HepG2 (cell line): ENCODE measurements around the gene ASH1L. TPM values are rescaled to one million over a fixed set of nuclear protein-coding genes. Genes with fewer than 3 reads are reported as not detected.

Source experiments
- ATAC-seq: fragments of 200-7000 bp; cut with Tn5 transposase; 3 replicates; pipeline ENCODE4 v1.9.1; 2020; ENCODE audit warnings: mild to moderate bottlenecking, moderate library complexity
- BruUV-seq: library from RNA; stranded (reverse); fragments of 400-500 nt; replicated peaks from 2 replicates; lab custom pipeline; 2021; lab: Mats Ljungman, UMichigan
- CTCF ChIA-PET: fragments of 300-600 bp; formaldehyde crosslinking; extraction: SDS; loops from one replicate; lab custom pipeline; 2021; ENCODE audit warnings: low total read pairs, inconsistent platforms, low intra/inter-chr PET ratio; lab: Yijun Ruan, JAX
- POLR2A ChIA-PET: fragments of 350-600 bp; sonication (Branson Sonifier 250); formaldehyde crosslinking; loops from one replicate; lab custom pipeline; 2020; ENCODE audit warnings: antibody characterized with exemption, inconsistent platforms; lab: Yijun Ruan, JAX
- DNase-seq: peaks from one replicate; pipeline ENCODE4 v3.0.0-alpha.2; 2015; ENCODE audit warnings: low spot score
- FAIRE-seq: peaks from 3 replicates; lab custom pipeline; 2011; peaks lifted over from hg19 to GRCh38; lab: Jason Lieb, UNC
- H2AFZ ChIP-seq: one replicate; pipeline ENCODE4 v1.6.1; 2011; ENCODE audit warnings: low read length, inconsistent platforms
- H3K27ac ChIP-seq: fragments of 300-600 bp; 3 replicates; pipeline ENCODE4 v1.8.0; 2011; ENCODE audit warnings: mixed run types, mild to moderate bottlenecking, mixed read lengths, low read length, inconsistent platforms; ENCODE audit not compliant: insufficient read depth; ENCODE audit errors: extremely low read length
- H3K27me3 ChIP-seq, 2 experiments: fragments of 200-600 bp in 1 of 2; 2 replicates in 1 of 2; 3 replicates in 1 of 2; pipeline versions ENCODE4 v1.6.0 to v1.8.0; 2011; ENCODE audit warnings: low read length in 2 of 2, mild to moderate bottlenecking in 2 of 2, moderate library complexity in 2 of 2, inconsistent platforms in 1 of 2; ENCODE audit not compliant: insufficient read depth in 2 of 2, control insufficient read depth in 1 of 2
- H3K36me3 ChIP-seq, 2 experiments: fragments of 200-600 bp in 1 of 2; replicated peaks in 1 of 2; 2 replicates in 1 of 2; 3 replicates in 1 of 2; pipeline versions ENCODE4 v1.5.1 to v1.8.0; 2011; ENCODE audit warnings: low read length in 2 of 2, inconsistent platforms in 1 of 2; ENCODE audit not compliant: insufficient read depth in 2 of 2, control insufficient read depth in 1 of 2
- H3K4me1 ChIP-seq: 2 replicates; pipeline ENCODE4 v1.5.1; 2012; ENCODE audit warnings: low read length, inconsistent platforms; ENCODE audit not compliant: insufficient read depth
- H3K4me2 ChIP-seq: 2 replicates; pipeline ENCODE4 v1.6.0; 2011; ENCODE audit warnings: low read depth, low read length, inconsistent platforms
- H3K4me3 ChIP-seq, 3 experiments: fragments of 200-600 bp in 1 of 3; sonication (generic), shearing (Covaris generic) in 1 of 3; replicated peaks in 1 of 3; 2 replicates each; pipeline ENCODE4 v1.5.1; 2011 to 2016; ENCODE audit warnings: low read length in 3 of 3, inconsistent platforms in 2 of 3, low read depth in 2 of 3, mild to moderate bottlenecking in 2 of 3, control low read depth in 1 of 3, mixed read lengths in 1 of 3; ENCODE audit not compliant: insufficient read depth in 1 of 3
- H3K79me2 ChIP-seq: one replicate; pipeline ENCODE4 v1.6.1; 2011; ENCODE audit warnings: low read length, inconsistent platforms; ENCODE audit not compliant: insufficient read depth
- H3K9ac ChIP-seq: 2 replicates; pipeline ENCODE4 v1.6.0; 2011; ENCODE audit warnings: mild to moderate bottlenecking, low read depth, low read length, inconsistent platforms; ENCODE audit not compliant: insufficient read depth
- H3K9me3 ChIP-seq: 2 replicates; pipeline ENCODE4 v1.5.1; 2012; ENCODE audit warnings: mild to moderate bottlenecking, low read length
- H4K20me1 ChIP-seq: 2 replicates; pipeline ENCODE4 v1.6.0; 2011; ENCODE audit warnings: inconsistent platforms, mild to moderate bottlenecking, low read length, moderate library complexity; ENCODE audit not compliant: insufficient read depth
- ARNT2 ChIP-seq: sonication (generic); formaldehyde crosslinking; IDR thresholded peaks from 2 replicates; pipeline ENCODE4 v1.8.0; 2022; ENCODE audit warnings: mild to moderate bottlenecking, low read depth, missing genetic modification reagents, moderate library complexity
- DRAP1 ChIP-seq: IDR thresholded peaks from 2 replicates; pipeline ENCODE4 v1.6.1; 2016; ENCODE audit warnings: missing genetic modification reagents, missing compliant biosample characterization
- E2F2 ChIP-seq: sonication (generic); formaldehyde crosslinking; IDR thresholded peaks from 2 replicates; pipeline ENCODE4 v1.4.0; 2020; ENCODE audit warnings: missing genetic modification reagents, borderline replicate concordance
- FLYWCH1 ChIP-seq: sonication (generic); formaldehyde crosslinking; IDR thresholded peaks from 2 replicates; pipeline ENCODE4 v1.8.1; 2023; ENCODE audit warnings: mild to moderate bottlenecking, missing genetic modification reagents
- HNRNPL ChIP-seq: fragments of 200-400 bp; formaldehyde crosslinking; IDR thresholded peaks from 2 replicates; pipeline ENCODE4 v1.6.1; 2017; ENCODE audit warnings: mild to moderate bottlenecking, low read depth, low read length
- KLF13 ChIP-seq: sonication (generic); formaldehyde crosslinking; IDR thresholded peaks from 2 replicates; pipeline ENCODE4 v1.4.0; 2020; ENCODE audit warnings: mild to moderate bottlenecking, missing genetic modification reagents
- KLF6 ChIP-seq: IDR thresholded peaks from 2 replicates; pipeline ENCODE4 v1.8.0; 2016; ENCODE audit warnings: missing biosample characterization, missing genetic modification reagents
- NFKBIZ ChIP-seq: IDR thresholded peaks from 2 replicates; pipeline ENCODE4 v1.6.1; 2018; ENCODE audit warnings: missing genetic modification reagents, missing compliant biosample characterization
- POGK ChIP-seq: sonication (generic); formaldehyde crosslinking; conservative IDR thresholded peaks from 2 replicates; pipeline ENCODE4 v1.8.0; 2022; ENCODE audit warnings: mild to moderate bottlenecking, moderate library complexity, missing genetic modification reagents
- SCMH1 ChIP-seq: sonication (generic); formaldehyde crosslinking; IDR thresholded peaks from 2 replicates; pipeline ENCODE4 v1.9.0; 2021; ENCODE audit warnings: missing genetic modification reagents, mild to moderate bottlenecking, borderline replicate concordance
- SNAPC2 ChIP-seq: sonication (generic); formaldehyde crosslinking; IDR thresholded peaks from 2 replicates; pipeline ENCODE4 v1.8.1; 2022; ENCODE audit warnings: mild to moderate bottlenecking, missing genetic modification reagents
- ZBTB38 ChIP-seq: sonication (generic); formaldehyde crosslinking; IDR thresholded peaks from 2 replicates; pipeline ENCODE4 v1.5.1; 2020; ENCODE audit warnings: mild to moderate bottlenecking, missing genetic modification reagents
- ZNF234 ChIP-seq: sonication (generic); formaldehyde crosslinking; conservative IDR thresholded peaks from 2 replicates; pipeline ENCODE4 v1.5.1; 2020; ENCODE audit warnings: mild to moderate bottlenecking, missing genetic modification reagents
- ZNF276 ChIP-seq: sonication (generic); formaldehyde crosslinking; IDR thresholded peaks from 2 replicates; pipeline ENCODE4 v1.4.0; 2020; ENCODE audit warnings: mild to moderate bottlenecking, low read depth, missing genetic modification reagents
- WGBS: methylation state at CpG from one replicate; pipeline ENCODE4 v1.1.6; 2017; ENCODE audit warnings: low lambda C conversion rate; 5-methylcytosine and 5-hydroxymethylcytosine counted together
- in situ Hi-C: cut with HindIII; loops from 2 replicates; pipeline ENCODE4 v1.10.0; 2017; ENCODE audit warnings: low pct_unique_long_range_greater_than_20kb; ENCODE audit not compliant: extremely low pct_ligation_motif_present
- intact Hi-C: fragments of 100-400 bp; cut with micrococcal nuclease; formaldehyde crosslinking; loops from one replicate; pipeline ENCODE4 v1.10.0; 2022; ENCODE audit not compliant: unreplicated experiment
- polyA plus RNA-seq, 8 experiments: library from polyadenylated mRNA; depleted of rRNA in 3 of 8; stranded (reverse) in 7 of 8; unstranded in 1 of 8; fragments of >200 nt; fragmentation: Illumina TruSeq in 4 of 8; extraction: Trizol in 4 of 8; gene quantifications; 2 replicates each; pipeline versions ENCODE4 v1.2.1 to v1.2.3, GENCODE V29; 2011 to 2016; ENCODE audit warnings: low read depth in 4 of 8, missing spikeins in 1 of 8, mixed read lengths in 1 of 8; ENCODE audit not compliant: insufficient read depth in 1 of 8
- total RNA-seq, 5 experiments: library from RNA; depleted of rRNA; stranded (reverse); fragments of >200 nt; fragmentation: Illumina TruSeq; extraction: Trizol; gene quantifications; 2 replicates each; pipeline ENCODE4 v1.2.3, GENCODE V29; 2016; ENCODE audit warnings: low read depth in 1 of 5
- TF ChIP-seq, protein P1 (sequence below): sonication (generic); formaldehyde crosslinking; IDR thresholded peaks from 2 replicates; pipeline ENCODE4 v1.5.1; 2020; ENCODE audit warnings: mild to moderate bottlenecking, moderate library complexity, missing genetic modification reagents
- TF ChIP-seq, protein P2 (sequence below): sonication (generic); formaldehyde crosslinking; IDR thresholded peaks from 2 replicates; pipeline ENCODE4 v1.9.0; 2022; ENCODE audit warnings: missing genetic modification reagents, mild to moderate bottlenecking, borderline replicate concordance

The ASH1L gene
- total and polyA plus RNA-seq, 2 of the 13 experiments (the other 11 are each of a cell fraction or from before 2014, with no cell fraction given): 10.2 to 15.3 TPM

GRCh38 chr1:155295942-155296267 lies 266.7 kb downstream of the ASH1L start:
- Histone ChIP-seq H3K36me3 (peaks cover 0 to 12% of the 10 kb centered on the region in 2 experiments; a peak in 3 of 5 replicates), H3K27ac (no peak overlapping the region), H3K4me3 (no peak overlapping the region), H2AFZ (no peak overlapping the region), H3K9me3 (no peaks in the 10 kb centered on the region), H3K4me1 (peaks cover 35% of the 10 kb centered on the region), H3K4me2 (no peak overlapping the region), H3K27me3 (no peaks in the 10 kb centered on the region), H4K20me1 (no peaks in the 10 kb centered on the region), H3K79me2 (peaks cover 3% of the 10 kb centered on the region), H3K9ac (no peak overlapping the region)
- no peak for FAIRE-seq
- TF ChIP-seq SCMH1 (CRISPR knock-in tag) (no peak), KLF6 (CRISPR knock-in tag) (no peak), NFKBIZ (CRISPR knock-in tag) (no peak), KLF13 (CRISPR knock-in tag) (no peak), E2F2 (CRISPR knock-in tag) (no peak), POGK (CRISPR knock-in tag) (no peak), HNRNPL (no peak), ZBTB38 (CRISPR knock-in tag) (no peak), FLYWCH1 (no peak), DRAP1 (CRISPR knock-in tag) (no peak), ARNT2 (CRISPR knock-in tag) (no peak), ZNF276 (CRISPR knock-in tag) (no peak), SNAPC2 (CRISPR knock-in tag) (no peak), ZNF234 (CRISPR knock-in tag) (no peak)
- TF ChIP-seq, protein P1, sequence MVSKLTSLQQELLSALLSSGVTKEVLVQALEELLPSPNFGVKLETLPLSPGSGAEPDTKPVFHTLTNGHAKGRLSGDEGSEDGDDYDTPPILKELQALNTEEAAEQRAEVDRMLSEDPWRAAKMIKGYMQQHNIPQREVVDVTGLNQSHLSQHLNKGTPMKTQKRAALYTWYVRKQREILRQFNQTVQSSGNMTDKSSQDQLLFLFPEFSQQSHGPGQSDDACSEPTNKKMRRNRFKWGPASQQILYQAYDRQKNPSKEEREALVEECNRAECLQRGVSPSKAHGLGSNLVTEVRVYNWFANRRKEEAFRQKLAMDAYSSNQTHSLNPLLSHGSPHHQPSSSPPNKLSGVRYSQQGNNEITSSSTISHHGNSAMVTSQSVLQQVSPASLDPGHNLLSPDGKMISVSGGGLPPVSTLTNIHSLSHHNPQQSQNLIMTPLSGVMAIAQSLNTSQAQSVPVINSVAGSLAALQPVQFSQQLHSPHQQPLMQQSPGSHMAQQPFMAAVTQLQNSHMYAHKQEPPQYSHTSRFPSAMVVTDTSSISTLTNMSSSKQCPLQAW (CRISPR knock-in tag): no peak
- TF ChIP-seq, protein P2, sequence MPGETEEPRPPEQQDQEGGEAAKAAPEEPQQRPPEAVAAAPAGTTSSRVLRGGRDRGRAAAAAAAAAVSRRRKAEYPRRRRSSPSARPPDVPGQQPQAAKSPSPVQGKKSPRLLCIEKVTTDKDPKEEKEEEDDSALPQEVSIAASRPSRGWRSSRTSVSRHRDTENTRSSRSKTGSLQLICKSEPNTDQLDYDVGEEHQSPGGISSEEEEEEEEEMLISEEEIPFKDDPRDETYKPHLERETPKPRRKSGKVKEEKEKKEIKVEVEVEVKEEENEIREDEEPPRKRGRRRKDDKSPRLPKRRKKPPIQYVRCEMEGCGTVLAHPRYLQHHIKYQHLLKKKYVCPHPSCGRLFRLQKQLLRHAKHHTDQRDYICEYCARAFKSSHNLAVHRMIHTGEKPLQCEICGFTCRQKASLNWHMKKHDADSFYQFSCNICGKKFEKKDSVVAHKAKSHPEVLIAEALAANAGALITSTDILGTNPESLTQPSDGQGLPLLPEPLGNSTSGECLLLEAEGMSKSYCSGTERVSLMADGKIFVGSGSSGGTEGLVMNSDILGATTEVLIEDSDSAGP (CRISPR knock-in tag): no peak
- 98% methylated on average over 7 of the region's 7 CpGs for WGBS
- intact Hi-C loops: no loop called here
- BruUV-seq: no TSS peak
- no peak for DNase-seq
- in situ Hi-C loops: no loop called here
- CTCF ChIA-PET: no interaction called here
- ATAC-seq: no peak
- POLR2A ChIA-PET: no interaction called here
